ENCODE measurements around the gene MORN5.

Gene MORN5

GRCh38 chr9:122192914-122193525 is 33.3 kb downstream of the MORN5 start:
- DNase-seq = no peak

GRCh38 chr9:122193651-122194050 is 33.9 kb downstream of the MORN5 start:
- DNase-seq = no peak

GRCh38 chr9:122195875-122196274 is 36.2 kb downstream of the MORN5 start:
- DNase-seq = no peak

- no peak for DNase-seq
Measured at GRCh38 chr9:122197426-122197825, 37.7 kb downstream of the MORN5 start.

GRCh38 chr9:122197882-122198281 is 38.2 kb downstream of the MORN5 start:
- no peak for DNase-seq

GRCh38 chr9:122200960-122201595 is 41.4 kb downstream of the MORN5 start:
- no peak for DNase-seq

- DNase-seq = no peak
Measured at GRCh38 chr9:122201641-122202040, 41.9 kb downstream of the MORN5 start.

- no peak for DNase-seq
Measured at GRCh38 chr9:122202111-122202510, 42.4 kb downstream of the MORN5 start.

GRCh38 chr9:122204055-122204454 is 44.3 kb downstream of the MORN5 start:
- DNase-seq = no peak

GRCh38 chr9:122204491-122204890 is 44.8 kb downstream of the MORN5 start:
- DNase-seq = no peak

- no peak for DNase-seq
Measured at GRCh38 chr9:122205176-122205575, 45.5 kb downstream of the MORN5 start.

GRCh38 chr9:122206118-122207046 is 46.7 kb downstream of the MORN5 start:
- DNase-seq = no peak

GRCh38 chr9:122207096-122207495 is 47.4 kb downstream of the MORN5 start:
- DNase-seq = no peak

GRCh38 chr9:122209451-122209850 is 49.7 kb downstream of the MORN5 start:
- no peak for DNase-seq

GRCh38 chr9:122212473-122213004 is 52.8 kb downstream of the MORN5 start:
- DNase-seq = no peak

- DNase-seq = no peak
Measured at GRCh38 chr9:122213102-122213588, 53.4 kb downstream of the MORN5 start.

GRCh38 chr9:122213589-122214413 is 54.1 kb downstream of the MORN5 start:
- peak; percentile 76 for DNase-seq

GRCh38 chr9:122214507-122214906 is 54.8 kb downstream of the MORN5 start:
- DNase-seq = no peak

- DNase-seq = no peak
Measured at GRCh38 chr9:122215663-122216062, 56.0 kb downstream of the MORN5 start.

- DNase-seq = no peak
Measured at GRCh38 chr9:122216138-122216797, 56.6 kb downstream of the MORN5 start.

- no peak for DNase-seq
Measured at GRCh38 chr9:122216798-122217418, 57.2 kb downstream of the MORN5 start.
